Small intestine (tissue), 16 donors: ENCODE results near the gene FNBP1. TPM values are rescaled to one million over a fixed set of nuclear protein-coding genes. Genes with fewer than 3 reads are reported as not detected.

ENCODE experiments used
- DNase-seq, 2 donors: peaks; one replicate each; pipeline versions ENCODE4 v3.0.0 to v3.0.0-alpha.2; 2013
- FAIRE-seq: peaks from 2 replicates; lab custom pipeline; 2012; peaks lifted over from hg19 to GRCh38; lab: Jason Lieb, UNC
- H3K27ac ChIP-seq, 3 donors: one replicate each; pipeline ENCODE4 v1.5.1; 2013; ENCODE audit warnings: low read length in 2 of 3, mild to moderate bottlenecking in 2 of 3, control low read depth in 1 of 3, inconsistent platforms in 1 of 3, low read depth in 1 of 3, moderate library complexity in 1 of 3
- H3K27me3 ChIP-seq, 3 donors: one replicate each; pipeline ENCODE4 v1.6.1; 2013; ENCODE audit warnings: low read length in 3 of 3, inconsistent platforms in 1 of 3; ENCODE audit not compliant: control insufficient read depth in 3 of 3, insufficient read depth in 3 of 3
- H3K36me3 ChIP-seq, 3 donors: one replicate each; pipeline ENCODE4 v1.6.1; 2013; ENCODE audit warnings: low read length in 3 of 3, inconsistent platforms in 1 of 3, low read depth in 1 of 3, mild to moderate bottlenecking in 1 of 3, moderate library complexity in 1 of 3; ENCODE audit not compliant: control insufficient read depth in 3 of 3, insufficient read depth in 2 of 3
- H3K4me1 ChIP-seq, 3 donors: one replicate each; pipeline ENCODE4 v1.6.1; 2013; ENCODE audit warnings: low read length in 2 of 3, inconsistent platforms in 1 of 3, low read depth in 1 of 3, mild to moderate bottlenecking in 1 of 3, moderate library complexity in 1 of 3; ENCODE audit not compliant: control insufficient read depth in 3 of 3, insufficient read depth in 2 of 3
- H3K4me3 ChIP-seq, 3 donors: one replicate each; pipeline ENCODE4 v1.5.1; 2013; ENCODE audit warnings: low read length in 3 of 3, control low read depth in 1 of 3, inconsistent platforms in 1 of 3, low read depth in 1 of 3, mild to moderate bottlenecking in 1 of 3, moderate library complexity in 1 of 3
- H3K9me3 ChIP-seq, 2 donors: one replicate each; pipeline ENCODE4 v1.6.1; 2013; ENCODE audit warnings: low read depth in 1 of 2, low read length in 1 of 2; ENCODE audit not compliant: control insufficient read depth in 2 of 2, insufficient read depth in 1 of 2
- WGBS, 3 donors: extraction: QIAGEN DNeasy Blood & Tissue Kit; methylation state at CpG; one replicate each; pipeline ENCODE4 v1.1.7; 2013; 5-methylcytosine and 5-hydroxymethylcytosine counted together
- long read RNA-seq, 10 donors: transcript quantifications; one replicate each; lab custom pipeline, GENCODE V29; 2026
- polyA plus RNA-seq, 4 donors: library from polyadenylated mRNA; stranded (reverse) in 3 of 4; unstranded in 1 of 4; fragments of 200-250 nt in 3 of 4; fragments of 120-200 nt in 1 of 4; gene quantifications; one replicate each; pipeline versions ENCODE4 v1.2.1 to v1.2.3, GENCODE V29; 2013
- donor health status: healthy with polysubstance abuse.
- donor health status: control.
- donor health status: control.
- donor health status: Bipolar disorder and iron deficiency.
- donor health status: healthy.

The FNBP1 gene
- polyA plus RNA-seq: 10 to 100 TPM in 2 of 4 donors, 1 to 10 TPM in 2; 1.3 to 16.5 (median 9.0) TPM
- long read RNA-seq, donor 1, full-length matches to known transcripts: 1 of 1 reads
- long read RNA-seq, donor 1, partial matches to known transcripts: 0 of 1 reads
- long read RNA-seq, donor 1, other reads (novel, unspliced or antisense): 0 of 1 reads
- long read RNA-seq, donor 2: 0 reads
- long read RNA-seq, donor 3, partial matches to known transcripts: 11 of 11 reads
- long read RNA-seq, donor 3, other reads (novel, unspliced or antisense): 0 of 11 reads
- long read RNA-seq, donor 4, partial matches to known transcripts: 0 of 1 reads
- long read RNA-seq, donor 4, other reads (novel, unspliced or antisense): 0 of 1 reads
- long read RNA-seq, donor 5: 0 reads
- long read RNA-seq, donor 6: 0 reads
- long read RNA-seq, donor 7: 0 reads
- long read RNA-seq, donor 8: 0 reads
- long read RNA-seq, donor 9: 0 reads
- long read RNA-seq, donor 10, partial matches to known transcripts: 5 of 5 reads
- long read RNA-seq, donor 10, other reads (novel, unspliced or antisense): 0 of 5 reads

DNA sequence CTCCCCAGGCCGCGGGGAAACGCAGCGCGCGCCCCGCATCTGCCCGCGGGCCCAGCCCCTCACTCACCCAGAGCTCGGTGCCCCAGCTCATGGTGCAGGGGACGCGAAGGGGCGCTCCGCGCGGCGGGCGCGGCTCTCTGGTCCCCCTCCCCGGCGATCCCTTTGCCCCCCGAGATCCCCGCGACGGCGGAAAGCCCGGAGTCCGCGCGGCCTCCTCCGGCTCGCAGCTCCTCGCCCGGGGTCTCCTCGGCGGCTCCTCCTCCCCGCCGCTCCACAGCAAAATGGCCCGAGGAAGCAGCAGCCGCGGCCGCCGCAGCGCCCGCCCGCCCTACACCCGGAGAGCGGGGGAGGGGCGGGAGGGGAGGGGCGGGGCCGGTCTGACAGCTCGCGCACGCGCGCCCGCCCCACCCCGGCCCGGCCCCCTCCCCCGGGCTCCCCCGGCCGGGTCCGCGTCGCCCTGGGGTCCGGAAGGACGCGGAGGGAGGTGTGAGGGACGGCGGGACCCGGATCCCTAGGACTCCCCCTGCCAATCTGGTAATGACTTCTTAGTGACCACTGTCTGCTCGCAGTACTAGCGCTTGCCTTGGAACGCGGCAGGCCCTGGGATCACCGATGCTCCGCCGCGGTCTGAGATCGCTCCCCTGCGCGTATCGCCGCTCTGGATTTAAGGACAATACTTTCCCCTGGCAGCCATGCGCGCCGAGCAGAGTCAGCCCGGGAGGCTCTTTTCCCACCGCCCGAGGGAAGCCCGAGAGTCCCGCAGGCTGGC, at the start of gene FNBP1:
TSS of gene FNBP1 (minus strand) at position 305 of the 769 bp plus-strand sequence. CDS start at position 91, 214 bp downstream.
- Histone ChIP-seq H3K36me3 (no peaks in the 10 kb centered on the region), H3K9me3 (no peaks in the 10 kb centered on the region), H3K27ac (peak within 1 kb of the TSS; percentile 81 to 95 (median 94)), H3K27me3 (peaks cover 0 to 23% (median 2%) of the 10 kb centered on the region in 3 donors), H3K4me3 (peak within 1 kb of the TSS; percentile 73 to 96 (median 82)), H3K4me1 (peaks cover 0 to 18% (median 3%) of the 10 kb centered on the region in 3 donors)
- 0% methylated on average over 37 to 91 of the region's 92 CpGs for WGBS, 3 donors
- DNase-seq: peak; percentile 49 to 85
- no peak for FAIRE-seq

- no peak overlapping the region for H3K4me3 ChIP-seq
- FAIRE-seq (no peak), DNase-seq (no peak)
- no peaks in the 10 kb centered on the region for H3K4me1 ChIP-seq
- H3K27ac ChIP-seq: no peak overlapping the region
- H3K27me3 ChIP-seq: no peaks in the 10 kb centered on the region
- H3K9me3 ChIP-seq: no peaks in the 10 kb centered on the region
- H3K36me3 ChIP-seq: peaks cover 10 to 51% (median 12%) of the 10 kb centered on the region in 3 donors
- 83 to 96% (median 83%) methylated on average over 3 of the region's 3 CpGs for WGBS, 3 donors
Observed at GRCh38 chr9:130090915-130091314, 47.9 kb upstream of the FNBP1 start.

GRCh38 chr9:130089141-130089540, 46.2 kb upstream of the FNBP1 start:
- WGBS, 3 donors: 94 to 99% (median 97%) methylated on average over 12 of the region's 12 CpGs
- Histone ChIP-seq H3K36me3 (peaks cover 12 to 51% (median 14%) of the 10 kb centered on the region in 3 donors), H3K27ac (no peak overlapping the region), H3K4me1 (no peaks in the 10 kb centered on the region), H3K4me3 (no peak overlapping the region), H3K9me3 (no peaks in the 10 kb centered on the region), H3K27me3 (no peaks in the 10 kb centered on the region)
- FAIRE-seq (no peak), DNase-seq (no peak)

DNA sequence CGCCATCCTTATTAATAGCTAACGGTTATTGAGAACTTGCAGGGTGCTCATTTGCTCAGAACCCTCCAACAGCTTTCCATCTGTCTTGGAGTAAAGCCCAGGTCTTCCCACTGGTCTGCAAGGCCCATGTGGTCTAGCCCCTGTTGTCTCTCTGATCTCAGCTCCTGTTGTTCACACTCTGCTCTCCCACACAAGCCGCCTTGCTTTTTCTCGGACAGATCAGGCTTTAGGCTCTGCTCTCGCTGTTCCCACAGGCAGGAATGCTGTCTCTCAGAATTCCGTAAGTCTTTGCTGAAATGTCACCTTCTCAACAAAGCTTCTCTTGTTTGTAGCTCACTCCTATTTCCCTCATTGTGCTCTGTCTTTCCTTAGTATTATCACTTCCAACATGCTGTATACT, 45.1 kb upstream of the FNBP1 start:
- no peak overlapping the region for H3K27ac ChIP-seq
- H3K36me3 ChIP-seq: peaks cover 13 to 44% (median 15%) of the 10 kb centered on the region in 3 donors
- H3K9me3 ChIP-seq: no peaks in the 10 kb centered on the region
- no peaks in the 10 kb centered on the region for H3K27me3 ChIP-seq
- H3K4me3 ChIP-seq: no peak overlapping the region
- no peaks in the 10 kb centered on the region for H3K4me1 ChIP-seq
- 89 to 97% (median 95%) methylated on average over 6 of the region's 6 CpGs for WGBS, 3 donors
- DNase-seq: no peak
- no peak for FAIRE-seq

DNA sequence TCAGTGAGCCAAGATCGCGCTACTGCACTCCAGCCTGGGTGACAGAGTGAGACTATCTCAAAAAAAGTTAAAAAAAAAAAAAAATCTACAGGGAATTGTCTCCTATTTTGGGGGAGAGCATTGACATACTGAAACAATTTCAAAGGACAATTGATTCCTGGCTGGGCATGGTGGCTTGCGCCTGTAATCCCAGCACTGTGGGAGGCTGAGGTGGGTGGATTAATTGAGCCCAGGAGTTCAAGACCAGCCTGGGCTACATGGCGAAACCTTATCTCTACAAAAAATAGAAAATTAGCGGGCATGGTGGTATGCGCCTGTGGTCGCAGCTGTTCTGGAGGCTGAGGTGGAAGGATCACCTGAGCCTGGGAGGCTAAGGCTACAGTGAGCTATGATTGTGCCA, 41.3 kb upstream of the FNBP1 start:
- 92 to 100% (median 97%) methylated on average over 7 of the region's 7 CpGs for WGBS, 3 donors
- peaks cover 3 to 44% (median 4%) of the 10 kb centered on the region in 3 donors for H3K36me3 ChIP-seq
- no peak overlapping the region for H3K4me3 ChIP-seq
- H3K4me1 ChIP-seq: no peaks in the 10 kb centered on the region
- no peaks in the 10 kb centered on the region for H3K27me3 ChIP-seq
- H3K9me3 ChIP-seq: no peaks in the 10 kb centered on the region
- no peak overlapping the region for H3K27ac ChIP-seq
- DNase-seq (no peak), FAIRE-seq (no peak)

GRCh38 chr9:130078547-130078946, 35.6 kb upstream of the FNBP1 start:
- FAIRE-seq (no peak), DNase-seq (no peak)
- peaks cover 0 to 1% (median under 1%) of the 10 kb centered on the region in 3 donors for H3K4me1 ChIP-seq
- no peak overlapping the region for H3K27ac ChIP-seq
- 92 to 97% (median 95%) methylated on average over 3 of the region's 3 CpGs for whole genome bisulfite sequencing, 3 donors
- H3K27me3 ChIP-seq: no peaks in the 10 kb centered on the region
- no peaks in the 10 kb centered on the region for H3K9me3 ChIP-seq
- H3K4me3 ChIP-seq: no peak overlapping the region
- H3K36me3 ChIP-seq: peaks cover 2 to 44% (median 8%) of the 10 kb centered on the region in 3 donors

DNA sequence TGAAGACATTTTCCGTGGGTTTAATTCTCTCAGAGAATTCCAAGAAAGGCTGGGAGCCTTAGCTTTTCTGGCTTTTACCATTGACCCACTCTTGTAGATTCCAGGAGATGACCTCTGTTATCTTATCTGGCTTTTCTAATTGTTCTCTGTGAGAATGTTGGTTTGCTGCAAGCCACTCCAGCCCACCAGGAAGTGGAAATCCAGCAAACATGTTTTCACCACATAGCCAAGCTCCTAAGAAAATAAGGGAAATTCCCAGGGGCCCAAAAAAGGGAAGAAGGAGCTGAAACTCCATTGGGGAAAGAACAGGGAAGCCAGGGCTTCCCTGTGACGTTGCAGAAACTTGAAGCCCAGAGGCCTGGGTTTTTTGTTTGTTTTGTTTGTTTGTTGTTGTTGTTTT, 30.4 kb upstream of the FNBP1 start:
- no peak overlapping the region for H3K4me3 ChIP-seq
- WGBS, 3 donors: 36 to 74% (median 58%) methylated on average over 2 of the region's 2 CpGs
- DNase-seq: peak in 1 of 2 donors; percentile 56
- no peak for FAIRE-seq
- H3K4me1 ChIP-seq: peaks cover 0 to 9% (median 8%) of the 10 kb centered on the region in 3 donors
- peak overlapping the region in 1 of 3 donors; percentile 34 for H3K27ac ChIP-seq
- H3K36me3 ChIP-seq: peaks cover 0 to 17% (median 8%) of the 10 kb centered on the region in 3 donors
- no peaks in the 10 kb centered on the region for H3K9me3 ChIP-seq
- H3K27me3 ChIP-seq: no peaks in the 10 kb centered on the region
